Ovary (tissue), 9 donors: ENCODE data around the gene SIPA1L3. TPM values are rescaled to one million over a fixed set of nuclear protein-coding genes. Genes with fewer than 3 reads are reported as not detected.

Experiments used
- DNase-seq, 5 donors: peaks; one replicate each; pipeline ENCODE4 v3.0.0-alpha.2; 2019 to 2020
- H3K27ac ChIP-seq, 2 donors: fragments of 200-600 bp; one replicate each; pipeline versions ENCODE4 v1.5.1 to v1.8.0; 2019 to 2022
- H3K27me3 ChIP-seq: fragments of 200-600 bp; one replicate; pipeline ENCODE4 v1.8.0; 2022
- H3K36me3 ChIP-seq: fragments of 200-600 bp; sonication (generic); one replicate; pipeline ENCODE4 v1.5.1; 2019
- H3K4me1 ChIP-seq: one replicate; pipeline ENCODE4 v1.8.1; 2013; ENCODE audit warnings: mild to moderate bottlenecking, moderate library complexity; ENCODE audit not compliant: insufficient read depth
- H3K4me3 ChIP-seq: fragments of 200-600 bp; sonication (generic); one replicate; pipeline ENCODE4 v1.5.1; 2017
- H3K9me3 ChIP-seq, 2 donors: fragments of 200-600 bp in 1 of 2; sonication (generic) in 1 of 2; one replicate each; pipeline versions ENCODE4 v1.5.1 to v1.8.1; 2013 to 2019; ENCODE audit warnings: mild to moderate bottlenecking in 1 of 2, moderate library complexity in 1 of 2
- CTCF ChIP-seq, 3 donors: fragments of 450-650 bp in 2 of 3; fragments of 200-600 bp in 1 of 3; IDR thresholded peaks; one replicate each; pipeline versions ENCODE4 v1.5.1 to v1.8.0; 2016 to 2022; ENCODE audit warnings: antibody characterized with exemption in 3 of 3, mild to moderate bottlenecking in 1 of 3
- EP300 ChIP-seq: sonication (generic); formaldehyde crosslinking; IDR thresholded peaks from one replicate; pipeline ENCODE4 v1.6.1; 2017; ENCODE audit warnings: antibody characterized with exemption
- POLR2A ChIP-seq: fragments of 450-650 bp; IDR thresholded peaks from one replicate; pipeline ENCODE4 v1.6.1; 2017; ENCODE audit warnings: antibody characterized with exemption, mild to moderate bottlenecking, moderate library complexity
- WGBS, 3 donors: extraction: QIAGEN DNeasy Blood & Tissue Kit in 1 of 3; methylation state at CpG; one replicate each; pipeline versions ENCODE4 v1.1.5 to v1.1.7; 2013 to 2017; 5-methylcytosine and 5-hydroxymethylcytosine counted together
- intact Hi-C, 4 donors: fragments of 100-400 bp; cut with DNase I; formaldehyde crosslinking; loops; one replicate each; pipeline versions ENCODE4 v1.11.0 to v1.15.1; 2022 to 2023
- polyA plus RNA-seq, 2 donors: library from polyadenylated mRNA; stranded (reverse); fragments of 200-250 nt in 1 of 2; fragments of 350-450 nt in 1 of 2; fragmentation: Illumina TruSeq in 1 of 2; extraction: RNeasy Lipid Tissue Mini Kit (QIAGEN cat#74804) in 1 of 2; gene quantifications; one replicate each; pipeline ENCODE4 v1.2.3, GENCODE V29; 2013 to 2014
- total RNA-seq, 7 donors: library from RNA; depleted of rRNA in 2 of 7; stranded (reverse); fragments of >200 nt in 2 of 7; fragmentation: NEBNext Ultra II Directional in 3 of 7; extraction: Animal tissue kit (Norgen Biotek cat#: 25700) in 3 of 7; gene quantifications; one replicate each; pipeline versions ENCODE4 v1.1.0 to v1.2.4, GENCODE V29; 2016 to 2023
- donor health status: DM: no; HTN: no; CAD: no; lungs with moderate emphysema.
- donor health status: DM: no; HTN: no; CAD: no.
- donor health status: Bipolar disorder and iron deficiency.
- donor health status: DM: yes; HTN: yes; CAD: no.
- donor health status: DM: no; HTN: no; CAD: no.
- donor health status: DM: yes; HTN: yes; CAD: no.

Gene SIPA1L3
- total and polyA plus RNA-seq, 9 donors: 4.5 to 27.9 (median 18.2) TPM

- Histone ChIP-seq H3K4me1 (no peaks in the 10 kb centered on the region), H3K27me3 (no peaks in the 10 kb centered on the region), H3K36me3 (no peaks in the 10 kb centered on the region), H3K4me3 (no peak overlapping the region), H3K27ac (no peak overlapping the region), H3K9me3 (no peaks in the 10 kb centered on the region)
- intact Hi-C loops: no loop called here
- WGBS, 3 donors: 73 to 75% (median 73%) methylated on average over 9 of the region's 9 CpGs
- no peak for TF ChIP-seq POLR2A
- no peak for TF ChIP-seq CTCF (IDR thresholded peaks at IDR 0.05)
- TF ChIP-seq EP300: no peak
- DNase-seq: no peak
Measured at GRCh38 chr19:38055010-38055409, 148.0 kb downstream of the SIPA1L3 start.

GRCh38 chr19:38055655-38056521 lies 148.9 kb downstream of the SIPA1L3 start:
- no peak overlapping the region for H3K27ac ChIP-seq

GRCh38 chr19:38056646-38057045 lies 149.6 kb downstream of the SIPA1L3 start:
- intact Hi-C loops: no loop called here
- no peak overlapping the region for H3K27ac ChIP-seq
- H3K9me3 ChIP-seq: no peaks in the 10 kb centered on the region
- no peak for DNase-seq
- no peaks in the 10 kb centered on the region for H3K27me3 ChIP-seq
- 87 to 97% (median 95%) methylated on average over 10 of the region's 10 CpGs for WGBS, 3 donors
- H3K4me3 ChIP-seq: no peak overlapping the region
- H3K4me1 ChIP-seq: no peaks in the 10 kb centered on the region
- no peak for TF ChIP-seq EP300
- TF ChIP-seq POLR2A: no peak
- TF ChIP-seq CTCF (IDR thresholded peaks at IDR 0.05): no peak
- H3K36me3 ChIP-seq: no peaks in the 10 kb centered on the region

More at GRCh38 chr19:38055655-38056521, 148.9 kb downstream of the SIPA1L3 start:
- H3K4me3 ChIP-seq: no peak overlapping the region
- no peak for TF ChIP-seq CTCF (IDR thresholded peaks at IDR 0.05)
- no peak for TF ChIP-seq EP300
- no peak for TF ChIP-seq POLR2A
- intact Hi-C loops: no loop called here
- WGBS, 3 donors: 48 to 50% (median 49%) methylated on average over 18 of the region's 18 CpGs
- no peaks in the 10 kb centered on the region for H3K36me3 ChIP-seq
- H3K4me1 ChIP-seq: no peaks in the 10 kb centered on the region
- no peak for DNase-seq
- no peaks in the 10 kb centered on the region for H3K27me3 ChIP-seq
- no peaks in the 10 kb centered on the region for H3K9me3 ChIP-seq

- intact Hi-C loops: no loop called here
- WGBS, 3 donors: 75 to 82% (median 78%) methylated on average over 10 of the region's 10 CpGs
- Histone ChIP-seq H3K27me3 (no peaks in the 10 kb centered on the region), H3K4me1 (peaks cover 4% of the 10 kb centered on the region), H3K27ac (no peak overlapping the region), H3K36me3 (no peaks in the 10 kb centered on the region), H3K4me3 (no peak overlapping the region), H3K9me3 (no peaks in the 10 kb centered on the region)
- no peak for DNase-seq
- TF ChIP-seq CTCF (IDR thresholded peaks at IDR 0.05) (no peak), EP300 (no peak), POLR2A (no peak)
Measured at GRCh38 chr19:38057959-38058690, 151.1 kb downstream of the SIPA1L3 start.
